Activated CD4-positive, alpha-beta T cell treated with anti-CD3 and anti-CD28 coated beads, Interleukin-2, amount 50 U/mL, for 16 hours (primary cell): ENCODE results near the gene NDRG2.
"Not testable (repeated sequence)": the region's sequence is repeated elsewhere in the genome, so short reads cannot be mapped to it uniquely, and the experiment has no call there.

Experiments
- DNase-seq: peaks from one replicate; pipeline ENCODE4 v3.0.0-alpha.2; 2020

NDRG2 gene

GRCh38 chr14:21003788-21004346, 21.0 kb downstream of the NDRG2 start:
- DNase-seq = no peak

GRCh38 chr14:21001218-21001617, 23.6 kb downstream of the NDRG2 start:
- DNase-seq = no peak

- no peak for DNase-seq
Measured at GRCh38 chr14:20999591-20999990, 25.3 kb downstream of the NDRG2 start.

- DNase-seq = no peak
Measured at GRCh38 chr14:20998674-20999366, 26.0 kb downstream of the NDRG2 start, which contains the start of gene SLC39A2. Gene SLC39A2 (plus strand): TSS chr14:20999293. CDS start chr14:20999447, 154 bp downstream.

- DNase-seq = no peak
Measured at GRCh38 chr14:20998139-20998538, 26.7 kb downstream of the NDRG2 start.

- no peak for DNase-seq
Measured at GRCh38 chr14:20997564-20997963, 27.3 kb downstream of the NDRG2 start.

GRCh38 chr14:20997115-20997514, 27.7 kb downstream of the NDRG2 start:
- DNase-seq = no peak

GRCh38 chr14:20996521-20996920, 28.3 kb downstream of the NDRG2 start:
- DNase-seq = no peak

- peak; percentile 96 for DNase-seq
Measured at GRCh38 chr14:20989787-20990600, 34.9 kb downstream of the NDRG2 start, which contains the start of gene METTL17. Gene METTL17 (plus strand): TSS chr14:20989980. CDS start chr14:20990003, 23 bp downstream.

GRCh38 chr14:20989471-20989786, 35.4 kb downstream of the NDRG2 start:
- no peak for DNase-seq

- no peak for DNase-seq
Measured at GRCh38 chr14:20988717-20989470, 36.0 kb downstream of the NDRG2 start.

- DNase-seq = peak; percentile 59
Measured at GRCh38 chr14:20986811-20987210, 38.0 kb downstream of the NDRG2 start.

GRCh38 chr14:20985650-20986049, 39.2 kb downstream of the NDRG2 start:
- not testable (repeated sequence) for DNase-seq

GRCh38 chr14:20982646-20983369, 42.1 kb downstream of the NDRG2 start:
- DNase-seq = no peak

GRCh38 chr14:20980906-20981305, 44.0 kb downstream of the NDRG2 start:
- DNase-seq = no peak

GRCh38 chr14:20978687-20979086, 46.2 kb downstream of the NDRG2 start:
- no peak for DNase-seq

- DNase-seq = no peak
Measured at GRCh38 chr14:20976291-20976690, 48.6 kb downstream of the NDRG2 start.

GRCh38 chr14:20973501-20973900, 51.4 kb downstream of the NDRG2 start:
- no peak for DNase-seq

GRCh38 chr14:20971705-20972021, 53.2 kb downstream of the NDRG2 start:
- no peak for DNase-seq

GRCh38 chr14:20970983-20971704, 53.7 kb downstream of the NDRG2 start:
- peak; percentile 87 for DNase-seq

GRCh38 chr14:20970647-20970982, 54.2 kb downstream of the NDRG2 start:
- DNase-seq = no peak

GRCh38 chr14:20969336-20969735, 55.5 kb downstream of the NDRG2 start:
- DNase-seq = no peak
